ENCODE measurements around the gene DIRAS3.
"Not testable (repeated sequence)": the region's sequence is repeated elsewhere in the genome, so short reads cannot be mapped to it uniquely, and the experiment has no call there.

Gene DIRAS3

GRCh38 chr1:68024635-68025338 lies 25.6 kb downstream of the DIRAS3 start:
- no peak for DNase-seq (ENCODE audit: low spot score)

DNA sequence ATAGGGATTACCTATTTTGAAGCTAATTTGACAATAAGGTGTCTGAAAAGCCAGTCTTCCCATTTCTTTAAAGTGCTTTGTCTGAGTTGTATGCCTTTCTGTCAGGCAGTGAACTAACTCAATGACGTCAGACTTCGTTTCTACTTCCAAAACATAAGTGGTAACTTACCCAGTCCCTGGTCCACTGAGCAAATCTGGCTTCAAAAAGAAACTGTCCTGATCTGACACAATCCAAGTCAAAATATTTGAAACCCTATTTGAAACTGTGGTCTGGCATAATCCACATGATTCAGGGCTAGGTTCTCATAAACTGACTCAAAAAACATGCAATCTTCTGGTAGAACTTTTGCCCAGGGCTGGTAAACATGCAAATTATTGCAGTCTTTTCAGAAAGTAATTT lies 34.0 kb downstream of the DIRAS3 start:
- DNase-seq (ENCODE audit: low spot score), result no peak

GRCh38 chr1:68015971-68016370 lies 34.5 kb downstream of the DIRAS3 start:
- DNase-seq (ENCODE audit: low spot score), result no peak

- no peak for DNase-seq (ENCODE audit: low spot score)
These were observed 35.1 kb downstream of the DIRAS3 start for GRCh38 chr1:68015369-68015768.

DNA sequence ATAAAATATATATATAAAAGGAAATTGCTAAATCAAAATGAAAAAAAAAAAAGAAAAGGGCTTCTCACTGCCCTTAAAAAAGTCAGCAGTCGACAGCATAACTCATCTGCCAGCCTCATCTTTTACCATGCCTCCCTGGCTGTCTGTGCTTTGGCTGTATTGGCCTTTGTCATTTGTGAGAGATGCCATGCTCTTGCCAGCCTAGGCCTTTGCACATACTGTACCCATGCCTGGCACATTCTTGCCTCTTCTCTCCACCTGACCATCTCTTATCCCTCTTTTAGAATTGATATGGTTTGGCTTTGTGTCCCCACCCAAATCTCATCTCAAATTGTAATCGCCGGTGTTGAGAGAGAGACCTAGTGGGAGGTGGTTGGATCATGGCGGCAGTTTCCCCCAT lies 37.1 kb downstream of the DIRAS3 start:
- DNase-seq (ENCODE audit: low spot score), result no peak

DNA sequence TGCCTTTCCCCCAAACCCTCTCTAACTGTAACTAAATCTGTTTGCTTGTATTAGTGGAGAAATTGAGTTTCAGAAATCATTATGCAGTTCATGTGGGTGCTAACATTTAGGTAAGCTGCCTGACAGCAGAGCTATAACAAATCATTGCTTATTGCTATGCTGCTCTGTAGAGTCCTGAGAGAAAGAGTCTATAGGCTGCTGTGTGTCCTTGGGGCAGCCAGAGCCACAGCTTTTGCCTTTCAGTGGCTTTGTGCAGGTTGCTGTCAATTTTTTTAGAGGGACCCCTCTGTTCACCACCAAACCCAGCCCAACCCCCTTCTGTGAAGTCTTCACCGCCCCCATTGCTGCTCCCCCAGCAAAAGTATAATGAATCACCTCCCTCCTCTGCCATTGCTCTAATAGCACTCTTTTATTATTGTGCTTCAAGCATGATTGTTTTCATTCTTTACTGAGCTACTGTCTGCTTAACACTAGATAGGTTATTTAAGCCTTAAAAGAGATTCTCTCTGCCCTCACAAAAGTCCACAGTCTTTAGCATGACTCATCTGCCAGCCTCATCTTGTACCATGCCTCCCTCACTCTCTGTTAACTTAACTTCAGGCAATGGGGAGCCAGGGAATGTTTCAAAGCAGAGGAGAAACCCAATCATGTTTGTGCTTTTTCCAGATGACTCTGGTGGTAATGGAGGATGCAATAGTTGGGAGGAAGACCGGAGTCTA lies 38.6 kb downstream of the DIRAS3 start:
- DNase-seq (ENCODE audit: low spot score), result no peak

- DNase-seq (ENCODE audit: low spot score), result no peak
These were observed 39.9 kb downstream of the DIRAS3 start for GRCh38 chr1:68010543-68010942.

GRCh38 chr1:68010090-68010489 lies 40.3 kb downstream of the DIRAS3 start:
- DNase-seq (ENCODE audit: low spot score), result no peak

- DNase-seq (ENCODE audit: low spot score), result not testable (repeated sequence)
These were observed 46.8 kb downstream of the DIRAS3 start for GRCh38 chr1:68003626-68004025.

DNA sequence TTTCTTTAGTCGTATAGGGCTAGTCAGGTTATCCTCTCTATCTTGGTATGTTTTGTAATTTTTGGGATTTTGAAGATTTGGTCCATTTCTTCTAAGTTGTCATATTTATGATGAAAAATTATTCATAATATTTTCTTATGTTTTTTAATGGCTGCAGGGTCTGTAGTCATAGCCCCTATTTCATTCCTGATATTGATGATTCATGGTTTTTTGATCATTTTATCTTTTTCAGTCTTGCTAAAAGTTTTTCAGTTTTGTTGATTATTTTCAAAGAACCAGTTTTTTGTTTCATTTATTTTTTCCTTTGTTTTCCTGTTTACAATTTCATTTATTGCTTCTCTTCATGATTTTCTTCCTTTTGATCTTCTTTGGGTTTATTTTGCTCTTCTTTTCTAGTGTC lies 50.2 kb downstream of the DIRAS3 start:
- DNase-seq (ENCODE audit: low spot score), result no peak

GRCh38 chr1:67997746-67998145 lies 52.7 kb downstream of the DIRAS3 start:
- DNase-seq (ENCODE audit: low spot score), result no peak

All from activated CD4-positive, alpha-beta T cell treated with anti-CD3 and anti-CD28 coated beads, Interleukin-2, Interleukin-4, amounts not matched to agents 100 ng/mL and 50 ng/mL, durations not matched to agents 16 hours and 8 hours (primary cell).